GM12872 (cell line): Measurements from ENCODE around the gene FHDC1.

Experiments
- CTCF ChIP-seq: IDR thresholded peaks from 3 replicates; pipeline ENCODE4 v1.5.1; 2011; ENCODE audit warnings: low read depth, mild to moderate bottlenecking, low read length, moderate library complexity; ENCODE audit not compliant: insufficient read depth

FHDC1 gene

GRCh38 chr4:152920768-152921167 lies 15.4 kb upstream of the FHDC1 start:
- no peak for TF ChIP-seq CTCF

- TF ChIP-seq CTCF = no peak
Measured at GRCh38 chr4:152921284-152921683, 14.8 kb upstream of the FHDC1 start.

GRCh38 chr4:152925851-152926250 lies 10.3 kb upstream of the FHDC1 start:
- no peak for TF ChIP-seq CTCF

GRCh38 chr4:152926959-152927358 lies 9.2 kb upstream of the FHDC1 start:
- TF ChIP-seq CTCF = no peak

GRCh38 chr4:152927737-152928136 lies 8.4 kb upstream of the FHDC1 start:
- no peak for TF ChIP-seq CTCF

- TF ChIP-seq CTCF = no peak
Measured at GRCh38 chr4:152928286-152928685, 7.8 kb upstream of the FHDC1 start.

GRCh38 chr4:152929888-152930287 lies 6.2 kb upstream of the FHDC1 start:
- no peak for TF ChIP-seq CTCF

GRCh38 chr4:152935143-152935542 lies 980 bp upstream of the FHDC1 start:
- TF ChIP-seq CTCF = no peak
